Islet of Langerhans (tissue), 1 donor: ENCODE results near the gene AOPEP.
"Not testable (repeated sequence)": the region's sequence is repeated elsewhere in the genome, so short reads cannot be mapped to it uniquely, and the experiment has no call there.

Source experiments
- FAIRE-seq: peaks from one replicate; lab custom pipeline; 2011; peaks lifted over from hg19 to GRCh38; lab: Jason Lieb, UNC

AOPEP gene

DNA sequence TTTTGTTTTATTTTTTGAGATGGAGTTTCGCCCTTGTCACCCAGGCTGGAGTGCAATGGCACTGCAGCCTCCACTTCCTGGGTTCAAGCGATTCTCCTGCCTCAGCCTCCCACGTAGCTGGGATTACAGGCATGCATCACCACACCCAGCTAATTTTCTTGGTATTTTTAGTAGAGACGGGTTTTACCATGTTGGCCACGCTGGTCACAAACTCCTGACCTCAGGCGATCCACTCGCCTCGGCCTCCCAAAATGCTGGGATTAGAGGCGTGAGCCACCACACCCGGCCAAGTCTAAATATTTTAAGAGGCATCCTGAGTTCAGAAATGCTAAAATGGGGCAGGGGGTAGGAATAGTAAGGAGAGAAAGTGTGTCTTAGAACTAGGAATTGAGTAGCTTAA, 122.3 kb downstream of the AOPEP start:
- FAIRE-seq = not testable (repeated sequence)

GRCh38 chr9:94850540-94851434, 124.3 kb downstream of the AOPEP start:
- FAIRE-seq = no peak

GRCh38 chr9:94851467-94851866, 125.0 kb downstream of the AOPEP start:
- FAIRE-seq = no peak

DNA sequence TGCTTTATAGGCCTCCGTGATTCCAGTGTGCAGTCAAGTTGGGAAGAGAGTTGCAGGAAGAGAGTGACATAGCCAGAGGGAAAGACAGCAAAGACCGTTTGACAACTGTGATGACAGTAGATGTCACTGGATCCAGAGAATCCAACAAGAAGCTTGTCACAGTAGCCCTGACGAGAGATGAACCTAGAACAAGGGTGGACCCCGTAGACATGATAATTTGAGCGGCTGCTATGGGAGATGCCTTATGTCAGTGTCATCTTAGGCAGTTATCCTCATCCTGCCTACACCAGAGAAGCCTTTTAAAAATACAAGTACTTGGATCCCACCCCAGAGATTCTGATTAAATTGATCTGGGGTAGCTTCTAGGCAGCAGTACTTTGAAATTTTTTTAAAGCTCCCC, 125.4 kb downstream of the AOPEP start:
- no peak for FAIRE-seq

DNA sequence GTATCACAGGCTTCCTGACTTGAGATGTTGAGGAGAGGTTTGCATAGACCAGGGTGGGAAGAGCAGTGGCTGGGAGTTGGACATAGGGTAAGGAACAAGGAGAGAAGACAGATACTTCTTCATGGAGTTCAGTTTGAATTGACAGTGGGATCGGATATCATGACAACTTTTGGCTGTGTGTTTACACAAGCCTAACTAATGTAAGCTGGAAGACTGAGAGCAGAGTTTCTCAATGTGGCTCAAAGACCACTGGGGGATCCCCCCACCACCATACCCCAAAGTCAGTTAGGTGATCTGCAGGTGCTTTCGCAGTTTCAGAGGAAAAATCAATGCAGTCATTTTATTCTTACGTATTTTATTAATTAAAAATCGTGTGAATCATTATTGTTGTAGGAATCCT, 125.9 kb downstream of the AOPEP start:
- no peak for FAIRE-seq

- FAIRE-seq = peak; percentile 98
Observed at GRCh38 chr9:94853887-94854286, 127.4 kb downstream of the AOPEP start.

- no peak for FAIRE-seq
Observed at GRCh38 chr9:94855903-94856302, 129.4 kb downstream of the AOPEP start.

GRCh38 chr9:94857791-94858190, 131.3 kb downstream of the AOPEP start:
- FAIRE-seq = no peak

DNA sequence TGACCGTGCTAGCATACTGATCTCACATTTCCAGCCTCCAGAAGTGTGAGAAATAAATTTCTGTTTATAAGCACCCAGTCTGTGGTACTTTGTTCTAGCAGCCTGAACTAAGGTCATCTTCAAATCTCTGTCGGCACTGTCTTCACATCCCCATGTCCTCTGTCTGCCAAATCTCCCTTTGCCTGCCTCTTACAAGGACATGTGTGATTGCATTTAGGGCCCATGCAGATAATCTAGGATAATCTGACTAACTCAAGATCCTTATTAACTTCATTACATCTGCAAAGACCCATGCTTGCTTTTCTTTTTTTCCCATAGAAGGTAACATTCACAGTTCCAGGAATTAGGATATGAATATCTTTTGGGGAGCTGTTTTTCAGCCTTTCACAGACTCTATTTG, 132.7 kb downstream of the AOPEP start:
- no peak for FAIRE-seq

GRCh38 chr9:94859891-94860290, 133.4 kb downstream of the AOPEP start:
- FAIRE-seq = no peak

DNA sequence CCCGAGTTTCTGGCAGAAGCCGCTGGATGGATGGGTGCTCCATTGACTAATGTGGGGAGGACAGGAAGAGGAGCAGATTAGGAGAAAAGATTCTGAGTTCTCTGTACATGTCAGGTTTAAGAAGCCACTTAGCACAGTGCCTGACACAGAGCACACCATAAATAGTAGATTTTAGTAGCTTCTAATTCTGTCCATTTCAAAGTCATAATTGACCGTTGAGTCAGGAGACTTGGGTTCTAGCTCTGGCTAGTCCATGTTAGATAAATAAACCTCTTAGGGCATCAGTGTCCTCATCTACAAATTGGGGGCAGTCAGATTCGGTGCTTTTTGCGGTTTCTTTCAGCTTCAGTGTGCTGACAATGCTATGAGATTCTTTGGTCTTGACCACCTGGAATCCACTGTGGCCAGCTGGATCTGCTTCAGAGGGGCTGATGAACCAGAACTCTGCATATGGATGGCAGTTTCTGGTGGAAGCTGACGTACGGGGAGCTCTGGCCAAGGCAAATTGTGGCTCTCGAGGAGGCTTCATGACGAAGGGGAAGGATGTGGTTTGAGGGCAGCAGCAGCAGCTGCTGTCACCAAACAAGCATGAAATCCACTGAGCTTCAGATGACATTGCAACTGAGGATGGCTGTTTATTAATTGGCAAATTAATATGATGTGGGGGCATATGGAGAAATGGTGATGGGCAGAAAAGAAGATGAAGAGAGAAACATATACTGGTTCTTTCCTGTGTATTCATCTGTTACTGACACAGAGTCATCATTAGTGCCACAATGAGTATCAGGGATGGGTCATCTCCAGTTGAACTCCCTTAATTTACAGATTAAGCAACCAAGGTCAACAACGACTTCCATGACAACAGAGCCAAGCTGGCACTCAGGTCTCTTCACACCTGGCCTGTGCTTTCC, 134.4 kb downstream of the AOPEP start:
- peak; percentile 70 for FAIRE-seq

DNA sequence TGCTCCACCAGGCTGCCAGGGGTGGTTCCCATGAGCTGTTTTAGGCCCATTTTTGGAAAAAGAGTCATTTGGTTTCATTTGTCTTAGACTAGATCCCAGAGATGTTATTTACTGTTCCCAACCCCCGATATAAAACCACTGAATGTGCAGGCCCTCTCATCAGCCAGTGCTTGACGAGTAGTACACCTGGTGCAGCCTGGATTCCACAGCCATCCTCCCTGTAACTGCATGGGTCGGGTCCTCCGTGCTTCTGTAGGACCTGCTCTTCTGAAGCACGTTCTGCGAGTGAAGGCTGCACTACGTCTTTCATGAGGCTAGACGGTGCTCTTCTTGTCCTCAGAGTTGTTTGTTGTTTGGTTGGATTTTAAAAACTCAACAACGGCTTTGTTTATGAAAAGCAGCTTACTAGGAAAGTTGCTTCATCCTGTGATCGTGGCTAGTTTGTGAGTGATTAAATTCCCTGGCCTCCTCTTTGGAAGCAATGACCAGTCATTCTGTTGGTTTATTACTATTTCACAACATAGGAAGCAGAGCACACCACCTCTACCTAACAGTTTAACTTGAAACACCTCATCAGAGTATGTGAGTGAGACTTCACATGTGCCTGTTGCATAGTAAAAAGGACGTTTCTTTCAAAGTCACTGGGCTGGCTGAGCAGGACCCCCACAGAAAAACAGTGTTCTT, 135.2 kb downstream of the AOPEP start:
- FAIRE-seq = no peak

- FAIRE-seq = no peak
Observed at GRCh38 chr9:94864196-94864595, 137.7 kb downstream of the AOPEP start.

- no peak for FAIRE-seq
Observed at GRCh38 chr9:94864862-94865509, 138.5 kb downstream of the AOPEP start.

DNA sequence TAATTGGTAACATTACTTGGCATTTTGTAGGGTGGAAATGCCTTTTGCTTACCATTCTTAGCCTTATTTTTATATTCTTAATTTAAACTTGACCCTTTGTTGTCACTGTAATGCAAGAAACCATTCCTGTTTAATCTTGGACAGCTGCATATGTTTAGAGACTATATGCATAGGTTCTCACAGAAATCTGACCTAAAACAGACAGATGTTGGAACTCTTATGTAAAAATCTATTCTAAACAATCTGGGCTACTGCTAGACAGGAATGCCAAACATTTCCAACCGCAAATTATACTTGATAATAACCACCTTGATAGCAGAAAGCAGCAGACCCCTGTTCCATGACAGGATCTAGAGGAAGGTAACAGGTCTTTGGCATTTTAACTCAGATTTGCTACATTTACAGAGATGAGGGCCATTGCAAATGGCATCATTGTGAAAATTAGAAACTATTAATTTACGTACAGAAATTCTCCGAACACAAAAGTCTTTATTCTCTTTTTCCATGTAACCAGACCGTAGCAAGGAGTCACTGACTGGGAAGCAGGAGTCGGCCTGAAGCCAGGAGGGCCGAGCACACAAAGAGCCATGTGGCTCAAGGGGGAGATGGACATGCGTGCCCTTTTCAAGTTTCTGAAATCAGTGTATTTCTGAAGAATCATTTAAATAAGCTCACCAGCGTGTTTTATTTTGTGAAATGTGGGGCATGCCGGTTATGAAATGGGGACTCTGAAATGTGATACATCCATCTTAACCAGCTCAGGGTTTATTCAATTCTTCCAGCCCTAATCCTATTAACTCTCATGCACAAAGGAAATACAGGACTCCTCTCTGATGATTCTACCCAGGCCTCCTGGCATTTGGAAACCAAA, 139.3 kb downstream of the AOPEP start:
- no peak for FAIRE-seq

GRCh38 chr9:94866770-94867169, 140.3 kb downstream of the AOPEP start:
- FAIRE-seq = peak; percentile 85

DNA sequence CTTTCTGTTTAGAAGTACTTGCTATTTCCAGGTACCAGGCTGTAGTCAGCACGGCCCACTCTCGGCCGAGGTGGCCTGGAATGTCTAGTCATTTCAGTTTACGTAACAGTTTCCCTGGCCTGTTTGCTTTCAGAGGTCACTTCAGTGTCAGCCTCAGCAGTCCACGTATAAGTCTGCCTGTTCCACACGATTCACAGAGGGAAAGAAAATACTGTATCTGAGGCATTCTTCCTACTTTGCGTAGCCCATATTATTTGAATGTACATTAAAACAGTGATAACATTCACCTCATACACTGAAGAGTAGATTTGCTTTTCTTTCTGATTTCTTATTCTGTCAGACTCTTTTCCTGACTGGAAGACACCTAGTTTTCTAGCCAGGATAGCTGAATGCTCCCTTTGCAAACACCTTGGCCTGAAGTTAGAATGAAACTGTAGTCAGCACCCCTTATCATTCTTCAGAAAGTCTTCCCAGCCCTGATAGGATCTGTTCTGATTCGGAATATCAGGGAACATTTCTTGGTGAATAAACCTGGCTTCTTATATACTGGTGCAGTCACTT, 140.9 kb downstream of the AOPEP start:
- FAIRE-seq = peak; percentile 98

DNA sequence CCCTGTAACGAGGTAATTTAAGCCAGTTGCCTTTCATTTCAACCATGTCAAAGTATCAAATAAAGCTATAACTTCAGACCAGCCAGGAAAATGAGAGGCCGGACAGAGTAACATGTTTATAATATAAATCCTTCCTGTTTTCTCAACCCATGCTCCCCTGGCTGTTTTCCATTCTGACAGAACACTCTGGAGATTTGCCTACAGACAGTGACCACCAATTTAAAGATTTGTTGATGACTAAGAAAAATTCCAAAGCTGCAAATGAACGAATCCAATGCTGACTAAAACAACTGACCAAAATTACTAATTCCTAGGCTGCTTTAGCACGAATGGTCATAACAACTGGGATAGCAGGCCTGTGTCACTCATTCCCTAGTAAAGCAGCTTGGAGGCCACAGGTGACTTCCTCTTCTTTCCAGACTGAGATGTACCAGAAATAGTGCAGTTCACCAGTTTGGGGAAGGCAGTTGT, 141.4 kb downstream of the AOPEP start:
- FAIRE-seq = no peak

DNA sequence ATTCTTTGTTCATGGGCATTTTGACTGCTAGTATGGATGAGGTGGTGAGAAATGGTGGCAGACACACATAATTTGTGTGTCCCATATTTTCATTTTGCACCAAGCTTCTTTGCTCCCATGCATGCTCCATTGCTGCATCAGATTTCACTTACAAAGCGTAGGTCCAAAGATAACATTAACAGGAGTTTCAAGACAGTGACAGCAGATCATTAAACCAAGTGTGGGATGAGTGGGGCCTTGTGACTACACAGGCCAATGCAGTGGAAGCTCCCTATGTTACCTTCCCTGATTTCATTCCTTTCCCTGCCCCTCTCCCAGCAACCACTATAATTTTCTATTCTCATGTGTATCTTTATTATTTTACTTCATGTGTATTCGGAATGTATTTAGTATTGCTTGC, 142.0 kb downstream of the AOPEP start:
- FAIRE-seq = no peak

DNA sequence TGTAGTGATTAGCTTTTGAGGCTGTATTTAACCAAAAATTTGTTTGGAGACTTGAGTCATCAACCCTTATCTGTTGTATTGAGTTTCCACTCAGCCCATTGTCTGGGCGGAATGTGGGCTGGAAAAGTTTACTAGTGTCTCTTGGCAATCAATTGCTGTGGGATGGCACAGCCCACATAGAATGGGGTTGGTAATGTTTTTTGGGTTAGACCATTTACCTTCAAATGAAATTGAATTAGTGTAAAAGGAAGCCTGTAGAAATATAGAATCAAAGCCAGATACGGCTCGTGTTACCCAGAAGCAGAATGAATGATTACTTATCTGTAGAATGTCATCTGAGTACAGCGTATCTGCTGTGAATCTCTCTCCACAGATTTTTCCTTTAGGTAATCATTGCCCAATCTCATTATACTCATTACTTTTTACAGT, 142.9 kb downstream of the AOPEP start:
- no peak for FAIRE-seq

- no peak for FAIRE-seq
Observed at GRCh38 chr9:94870465-94870792, 143.9 kb downstream of the AOPEP start.
